OCI-LY1 (cell line): ENCODE measurements around the gene EYA2.

Experiments used
- H2AFZ ChIP-seq: fragments of 200-600 bp; sonication (generic), shearing (Covaris generic); 2 replicates; pipeline ENCODE4 v1.6.0; 2014; ENCODE audit warnings: antibody characterized with exemption, mild to moderate bottlenecking, low read length
- H3F3A ChIP-seq: fragments of 200-600 bp; sonication (generic), shearing (Covaris generic); 2 replicates; pipeline ENCODE4 v1.6.0; 2014; ENCODE audit warnings: mild to moderate bottlenecking, antibody characterized with exemption, low read length, moderate library complexity; ENCODE audit not compliant: insufficient read depth
- H3K27ac ChIP-seq: fragments of 200-600 bp; sonication (generic); 2 replicates; pipeline ENCODE4 v1.5.1; 2014; ENCODE audit warnings: low read length, mixed run types, mild to moderate bottlenecking, low read depth; ENCODE audit not compliant: poor library complexity, severe bottlenecking
- H3K27me3 ChIP-seq: fragments of 200-600 bp; sonication (generic); 2 replicates; pipeline ENCODE4 v1.6.0; 2014; ENCODE audit warnings: antibody characterized with exemption, mild to moderate bottlenecking, low read length, moderate library complexity; ENCODE audit not compliant: insufficient read depth
- H3K36me3 ChIP-seq: fragments of 200-600 bp; sonication (generic); 2 replicates; pipeline ENCODE4 v1.6.1; 2014; ENCODE audit warnings: mild to moderate bottlenecking, antibody characterized with exemption, low read length, moderate library complexity, mixed read lengths; ENCODE audit not compliant: insufficient read depth
- H3K4me1 ChIP-seq: fragments of 200-600 bp; sonication (generic); 2 replicates; pipeline ENCODE4 v1.5.1; 2014; ENCODE audit warnings: mild to moderate bottlenecking, low read length, moderate library complexity; ENCODE audit not compliant: insufficient read depth, severe bottlenecking
- H3K4me2 ChIP-seq: fragments of 200-600 bp; sonication (generic), shearing (Covaris generic); 2 replicates; pipeline ENCODE4 v1.6.1; 2014; ENCODE audit warnings: low read length
- H3K4me3 ChIP-seq: fragments of 200-600 bp; sonication (generic); 2 replicates; pipeline ENCODE4 v1.5.1; 2014; ENCODE audit warnings: low read length, low read depth, mild to moderate bottlenecking, mixed read lengths; ENCODE audit not compliant: poor library complexity, severe bottlenecking
- H3K79me2 ChIP-seq: fragments of 200-600 bp; shearing (Covaris generic); 2 replicates; pipeline ENCODE4 v1.6.1; 2016; ENCODE audit warnings: mixed run types, low read length, mixed read lengths; ENCODE audit not compliant: insufficient read depth
- H3K9ac ChIP-seq: fragments of 200-600 bp; sonication (generic), shearing (Covaris generic); 2 replicates; pipeline ENCODE4 v1.6.1; 2014; ENCODE audit warnings: mild to moderate bottlenecking, low read length, mixed read lengths
- H3K9me2 ChIP-seq: fragments of 200-600 bp; sonication (generic), shearing (Covaris generic); 2 replicates; pipeline ENCODE4 v1.6.1; 2014; ENCODE audit warnings: low read depth, mild to moderate bottlenecking, low read length, mixed read lengths
- H3K9me3 ChIP-seq: fragments of 200-600 bp; shearing (Covaris generic); 2 replicates; pipeline ENCODE4 v1.6.1; 2014; ENCODE audit warnings: low read length, mixed read lengths
- H4K20me1 ChIP-seq: fragments of 200-600 bp; sonication (generic), shearing (Covaris generic); 2 replicates; pipeline ENCODE4 v1.6.0; 2016; ENCODE audit warnings: mild to moderate bottlenecking, low read length; ENCODE audit not compliant: insufficient read depth
- CTCF ChIP-seq: fragments of 200-600 bp; sonication (generic), shearing (Covaris generic); IDR thresholded peaks from 2 replicates; pipeline ENCODE4 v1.5.1; 2017; ENCODE audit warnings: mild to moderate bottlenecking, antibody characterized with exemption, low read length, moderate library complexity, mixed read lengths
- EZH2 ChIP-seq: fragments of 200-600 bp; sonication (generic), shearing (Covaris generic); IDR thresholded peaks from 2 replicates; pipeline ENCODE4 v1.8.0; 2017; ENCODE audit warnings: borderline replicate concordance, mixed run types, mild to moderate bottlenecking, antibody characterized with exemption, low read length, moderate library complexity, mixed read lengths

The EYA2 gene

GRCh38 chr20:47061549-47061948 is 166.9 kb downstream of the EYA2 start:
- Histone ChIP-seq H2AFZ (no peak overlapping the region), H3K36me3 (no peaks in the 10 kb centered on the region), H3K79me2 (no peaks in the 10 kb centered on the region), H3K9me2 (no peaks in the 10 kb centered on the region), H4K20me1 (no peaks in the 10 kb centered on the region), H3K4me2 (no peak overlapping the region), H3K27ac (no peak overlapping the region), H3K4me3 (no peak overlapping the region), H3K4me1 (no peaks in the 10 kb centered on the region), H3K9me3 (no peaks in the 10 kb centered on the region), H3K27me3 (no peaks in the 10 kb centered on the region), H3F3A (no peaks in the 10 kb centered on the region), H3K9ac (no peak overlapping the region)
- no peak for TF ChIP-seq EZH2

- no peak for TF ChIP-seq CTCF
- no peak for TF ChIP-seq EZH2
- H3K27me3 ChIP-seq: no peaks in the 10 kb centered on the region
- H3F3A ChIP-seq: no peaks in the 10 kb centered on the region
- H3K9me2 ChIP-seq: no peaks in the 10 kb centered on the region
- no peak overlapping the region for H3K27ac ChIP-seq
- no peak overlapping the region for H3K9ac ChIP-seq
- H3K4me2 ChIP-seq: no peak overlapping the region
- no peaks in the 10 kb centered on the region for H3K36me3 ChIP-seq
- H3K4me1 ChIP-seq: no peaks in the 10 kb centered on the region
- no peaks in the 10 kb centered on the region for H3K79me2 ChIP-seq
- H3K9me3 ChIP-seq: no peaks in the 10 kb centered on the region
- no peak overlapping the region for H2AFZ ChIP-seq
- no peaks in the 10 kb centered on the region for H4K20me1 ChIP-seq
- H3K4me3 ChIP-seq: no peak overlapping the region
These were observed 167.7 kb downstream of the EYA2 start for GRCh38 chr20:47062226-47062890.

- Histone ChIP-seq H3K4me3 (no peak overlapping the region), H3K27me3 (no peaks in the 10 kb centered on the region), H4K20me1 (no peaks in the 10 kb centered on the region), H3K9ac (no peak overlapping the region), H3K27ac (no peak overlapping the region), H3K4me2 (no peak overlapping the region), H3F3A (no peaks in the 10 kb centered on the region), H3K36me3 (no peaks in the 10 kb centered on the region), H2AFZ (no peak overlapping the region), H3K4me1 (no peaks in the 10 kb centered on the region), H3K9me3 (peaks cover 8% of the 10 kb centered on the region), H3K9me2 (no peaks in the 10 kb centered on the region), H3K79me2 (no peaks in the 10 kb centered on the region)
- TF ChIP-seq EZH2 (no peak), CTCF (no peak)
These were observed 168.8 kb downstream of the EYA2 start for GRCh38 chr20:47063407-47063806.

- H3K4me3 ChIP-seq: no peak overlapping the region
- no peaks in the 10 kb centered on the region for H4K20me1 ChIP-seq
- H3K4me2 ChIP-seq: no peak overlapping the region
- H3F3A ChIP-seq: no peaks in the 10 kb centered on the region
- H3K4me1 ChIP-seq: no peaks in the 10 kb centered on the region
- H3K27ac ChIP-seq: no peak overlapping the region
- no peaks in the 10 kb centered on the region for H3K79me2 ChIP-seq
- TF ChIP-seq CTCF: no peak
- TF ChIP-seq EZH2: no peak
- no peaks in the 10 kb centered on the region for H3K36me3 ChIP-seq
- no peak overlapping the region for H2AFZ ChIP-seq
- H3K27me3 ChIP-seq: no peaks in the 10 kb centered on the region
- H3K9me3 ChIP-seq: peaks cover 9% of the 10 kb centered on the region
- H3K9me2 ChIP-seq: no peaks in the 10 kb centered on the region
- no peak overlapping the region for H3K9ac ChIP-seq
These were observed 169.2 kb downstream of the EYA2 start for GRCh38 chr20:47063808-47064207.
